HK-2 (cell line): ENCODE measurements around the gene AADAT.
A peak's percentile ranks its signal among the peaks of the same experiment; 100 is the strongest.
"Not testable (repeated sequence)": the region's sequence is repeated elsewhere in the genome, so short reads cannot be mapped to it uniquely, and the experiment has no call there.

Source experiments
- DNase-seq: peaks from one replicate; pipeline ENCODE4 v3.0.0-alpha.2; 2018; ENCODE audit not compliant: unreplicated experiment

Gene AADAT

GRCh38 chr4:170090352-170091052, 746 bp upstream of the AADAT start:
- no peak for DNase-seq

DNA sequence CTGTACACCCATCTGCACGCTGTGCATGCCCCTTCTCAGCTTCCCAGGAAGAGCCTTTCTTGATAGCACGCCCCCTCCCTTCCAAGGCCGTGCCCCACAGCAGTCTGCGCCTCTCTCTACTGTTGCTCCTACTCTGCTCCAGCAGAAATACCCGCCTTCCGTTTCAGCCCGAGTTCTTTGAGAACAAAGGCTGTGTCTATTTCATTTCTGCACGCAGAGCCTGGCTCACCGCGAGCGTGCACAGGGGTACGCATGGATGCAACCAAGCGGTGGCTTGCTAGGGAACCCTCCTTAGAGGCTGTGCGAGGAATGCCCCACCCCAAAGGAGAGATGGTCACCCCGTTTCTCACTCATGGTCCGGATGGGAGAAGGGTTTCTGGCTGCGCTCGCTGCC, 485 bp downstream of the AADAT start:
- peak; percentile 48 for DNase-seq

DNA sequence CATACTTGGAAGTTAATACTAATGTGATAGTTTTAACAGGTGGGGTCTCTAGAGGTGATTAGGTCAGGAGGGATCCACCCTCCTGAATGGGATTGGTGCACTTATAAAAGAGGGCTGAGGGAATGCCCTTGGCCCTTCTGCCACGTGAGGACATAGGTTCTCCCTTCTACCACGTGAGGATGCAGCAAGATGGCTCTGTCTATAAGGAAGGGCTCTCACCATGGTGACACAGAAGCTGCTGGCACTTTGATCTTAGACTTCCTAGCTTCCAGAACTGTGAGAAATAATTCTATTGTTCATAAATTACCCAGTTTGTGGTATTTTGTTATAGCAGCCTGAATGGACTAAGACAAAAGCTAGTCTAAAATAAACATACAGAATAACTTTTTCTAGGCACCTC, 1.0 kb downstream of the AADAT start:
- no peak for DNase-seq

DNA sequence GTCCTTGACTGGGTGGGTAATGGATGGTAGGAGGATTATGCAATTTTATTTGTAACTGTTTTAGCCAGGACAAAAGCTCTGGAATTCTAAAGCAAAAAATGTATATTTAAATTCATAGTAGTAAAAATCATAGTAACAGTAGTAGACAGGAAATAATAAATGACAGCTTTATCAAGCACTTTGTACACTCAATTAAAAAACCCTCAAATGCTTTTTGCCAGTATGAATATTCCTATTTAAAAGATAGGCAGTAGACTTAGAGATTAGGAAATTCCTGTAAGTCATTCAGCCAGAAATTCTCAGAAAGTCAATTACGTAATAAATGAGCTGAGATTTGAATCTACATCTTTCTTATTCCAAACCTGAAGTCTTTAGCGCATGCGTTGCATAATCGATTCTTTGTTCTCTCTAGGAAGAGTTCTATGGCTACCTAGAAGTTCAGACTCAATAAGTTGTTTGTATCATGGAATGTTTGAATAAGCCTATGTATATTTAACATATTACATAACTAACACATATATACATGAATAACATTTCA, 2.5 kb downstream of the AADAT start:
- DNase-seq = no peak

DNA sequence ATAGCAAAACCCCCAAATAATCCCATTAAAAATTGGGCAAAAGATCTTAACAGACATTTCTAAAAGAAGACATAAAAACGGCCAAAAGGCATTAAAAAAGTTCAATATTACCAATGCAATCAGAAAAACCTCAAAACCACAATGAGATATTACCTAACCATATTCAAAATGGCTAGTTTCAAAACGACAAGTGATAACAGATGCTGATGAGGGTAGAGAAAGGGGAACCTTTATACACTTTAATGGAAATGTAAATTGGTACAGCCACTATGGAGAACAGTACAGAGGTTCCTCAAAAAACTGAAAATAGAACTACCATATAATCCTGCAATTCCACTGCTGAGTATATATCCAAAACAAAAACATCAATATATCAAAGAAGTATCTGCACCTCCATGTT, 6.2 kb downstream of the AADAT start:
- no peak for DNase-seq

DNA sequence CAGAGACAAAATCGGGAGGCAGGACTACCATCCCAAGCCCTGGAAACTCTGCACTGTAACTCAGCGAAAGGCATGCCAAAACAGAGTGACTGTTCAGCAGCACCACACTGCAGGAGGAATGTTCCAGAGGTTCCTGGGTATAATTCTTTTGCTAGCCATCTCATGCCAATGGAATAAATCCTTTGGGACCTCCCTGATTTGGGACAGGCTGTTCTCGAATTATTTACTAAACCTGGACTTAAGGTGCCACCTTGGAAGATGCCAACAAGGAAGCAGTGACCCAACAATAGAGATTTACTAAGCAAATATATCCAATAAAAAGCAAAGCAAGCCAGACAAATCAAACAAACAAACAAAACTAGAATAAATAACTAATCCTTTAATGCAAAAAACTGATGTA, 9.3 kb downstream of the AADAT start:
- no peak for DNase-seq

- DNase-seq = no peak
These were observed 9.8 kb downstream of the AADAT start for GRCh38 chr4:170079981-170080380.

DNA sequence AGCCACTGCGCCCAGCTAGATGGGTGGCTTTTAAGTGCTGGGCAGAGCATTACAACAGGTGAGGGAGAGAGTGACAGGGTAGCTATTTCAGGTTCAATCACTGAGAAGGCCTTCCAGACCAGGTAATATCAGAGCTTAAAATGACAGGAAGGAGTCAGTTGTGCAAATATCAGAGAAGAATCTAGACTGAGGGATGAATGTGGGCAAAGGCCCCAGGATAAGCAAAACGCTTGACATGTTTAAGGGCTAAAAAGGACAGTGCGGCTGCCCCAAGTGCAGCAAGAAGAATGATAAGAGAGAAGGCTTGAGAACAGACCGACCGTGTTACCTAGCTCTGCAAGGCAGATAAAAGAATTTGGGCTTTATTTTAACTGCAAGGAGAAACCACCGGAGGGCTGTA, 18.6 kb downstream of the AADAT start:
- no peak for DNase-seq

DNA sequence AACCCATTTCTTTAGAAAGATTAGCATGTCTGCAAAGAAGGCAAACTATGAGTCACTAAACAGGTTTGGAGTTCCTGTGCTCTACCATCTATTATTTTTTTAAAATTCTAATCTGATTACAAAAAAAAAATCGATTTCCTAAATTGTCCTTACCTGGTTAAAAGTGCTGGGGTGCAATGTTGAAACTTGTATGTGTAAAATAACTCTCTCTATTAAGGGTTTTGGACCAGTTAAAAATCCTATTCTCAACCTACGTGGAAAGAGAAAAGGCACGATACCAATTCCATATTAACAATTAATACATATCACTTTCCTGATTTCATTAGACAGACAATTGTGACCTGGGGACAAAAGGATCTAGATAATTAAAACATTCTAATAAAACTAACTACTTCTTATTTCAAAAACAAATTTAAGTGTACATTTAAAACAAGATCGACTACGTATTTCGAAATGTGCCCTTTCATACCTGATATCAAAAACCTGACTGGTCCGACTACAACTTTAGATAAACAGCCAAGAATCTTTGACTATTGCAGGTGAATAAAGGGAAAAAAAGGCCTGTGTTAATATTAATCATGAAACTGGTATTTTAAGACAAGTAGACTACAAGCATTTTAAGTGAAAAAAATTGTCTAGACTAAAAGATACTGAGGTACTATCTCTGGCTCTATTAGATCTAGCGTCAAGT, 21.2 kb downstream of the AADAT start:
- no peak for DNase-seq

- no peak for DNase-seq
These were observed 30.3 kb downstream of the AADAT start for GRCh38 chr4:170059421-170059820.

- no peak for DNase-seq
These were observed 30.9 kb downstream of the AADAT start for GRCh38 chr4:170058826-170059225.

DNA sequence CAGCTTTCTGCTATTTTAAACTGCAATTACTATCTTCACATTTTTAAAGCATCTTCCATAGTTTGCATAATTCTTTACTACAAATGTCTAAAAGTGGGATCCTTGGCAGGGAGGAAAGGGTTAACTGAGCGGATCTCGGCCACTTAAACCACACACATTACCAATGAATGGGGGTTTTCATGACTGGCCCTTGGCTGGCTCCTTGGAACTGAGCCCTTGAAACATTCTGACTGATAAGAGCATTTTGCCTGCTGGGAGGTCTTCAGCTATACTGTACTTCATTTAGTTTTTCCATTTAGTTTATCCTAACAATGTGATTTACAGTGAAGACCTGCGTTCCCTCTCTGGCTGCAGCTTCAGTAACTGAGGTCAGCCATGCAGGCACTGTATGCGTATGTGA, 31.9 kb downstream of the AADAT start:
- no peak for DNase-seq

GRCh38 chr4:170052919-170053318, 36.8 kb downstream of the AADAT start:
- DNase-seq = no peak

GRCh38 chr4:170051402-170051801, 38.4 kb downstream of the AADAT start:
- no peak for DNase-seq

- no peak for DNase-seq
These were observed 40.0 kb downstream of the AADAT start for GRCh38 chr4:170049766-170050165.

DNA sequence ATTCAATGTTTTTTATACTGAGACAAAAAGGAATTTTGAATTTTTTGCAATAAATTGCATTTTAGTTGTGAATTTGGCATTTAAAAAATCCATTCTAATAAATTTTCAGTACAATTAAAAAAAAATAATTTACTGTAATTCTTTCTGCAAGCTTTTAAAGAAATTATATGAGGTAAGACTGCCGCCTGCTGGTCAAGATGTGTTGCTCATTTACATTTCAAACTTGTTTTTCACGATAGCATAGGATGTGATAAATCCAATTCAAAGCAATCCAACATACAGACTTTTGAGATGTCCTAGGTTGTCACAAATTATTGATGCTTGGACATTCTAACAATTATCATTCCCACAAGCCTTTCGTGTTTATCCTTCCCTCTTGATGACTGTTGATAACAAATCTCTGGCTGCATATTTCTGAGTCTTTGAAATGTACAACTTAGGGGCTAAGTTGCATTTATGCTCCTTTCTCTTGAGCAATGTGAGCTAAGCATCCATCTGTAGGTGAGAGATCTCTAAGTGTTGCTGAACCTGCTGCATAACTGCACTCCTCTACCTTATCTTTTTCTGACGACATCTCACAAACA, 41.9 kb downstream of the AADAT start:
- DNase-seq = no peak

DNA sequence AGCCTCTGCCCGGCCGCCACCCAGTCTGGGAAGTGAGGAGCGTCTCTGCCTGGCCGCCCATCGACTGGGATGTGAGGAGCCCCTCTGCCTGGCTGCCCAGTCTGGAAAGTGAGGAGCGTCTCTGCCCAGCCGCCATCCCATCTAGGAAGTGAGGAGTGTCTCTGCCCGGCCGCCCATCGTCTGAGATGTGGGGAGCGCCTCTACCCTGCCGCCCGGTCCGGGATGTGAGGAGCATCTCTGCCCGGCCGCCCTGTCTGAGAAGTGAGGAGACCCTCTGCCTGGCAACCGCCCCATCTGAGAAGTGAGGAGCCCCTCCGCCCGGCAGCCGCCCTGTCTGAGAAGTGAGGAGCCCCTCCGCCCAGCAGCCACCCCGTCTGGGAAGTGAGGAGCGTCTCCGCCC, 43.6 kb downstream of the AADAT start:
- not testable (repeated sequence) for DNase-seq

- no peak for DNase-seq
These were observed 49.6 kb downstream of the AADAT start for GRCh38 chr4:170040031-170040680.

DNA sequence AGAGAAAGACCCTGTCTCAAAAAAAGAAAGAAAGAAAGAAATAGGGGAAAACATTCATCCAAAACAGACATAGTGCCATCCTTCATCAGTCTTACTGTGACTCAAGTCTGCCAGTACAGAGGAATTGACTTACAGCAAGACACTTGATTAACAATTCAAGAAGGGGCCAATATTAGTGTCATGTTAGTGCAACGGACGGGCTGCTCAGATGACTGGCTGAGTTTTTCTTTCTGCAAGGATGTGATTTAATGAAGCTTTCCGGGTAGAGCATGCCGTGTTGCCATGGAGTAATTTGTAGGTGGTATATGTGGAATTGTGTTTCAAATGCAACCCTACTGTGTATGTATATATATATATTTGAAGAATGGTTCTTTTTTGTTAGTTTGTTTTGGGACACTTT, 51.0 kb downstream of the AADAT start:
- no peak for DNase-seq

- no peak for DNase-seq
These were observed 51.5 kb downstream of the AADAT start for GRCh38 chr4:170038232-170038631.

- no peak for DNase-seq
These were observed 52.3 kb downstream of the AADAT start for GRCh38 chr4:170037481-170037880.

- DNase-seq = no peak
These were observed 53.9 kb downstream of the AADAT start for GRCh38 chr4:170035845-170036244.

GRCh38 chr4:170035231-170035630, 54.5 kb downstream of the AADAT start:
- DNase-seq = no peak
